Activated CD8-positive, alpha-beta T cell treated with anti-CD3 and anti-CD28 coated beads for 36 hours (primary cell): Measurements from ENCODE around the gene PLXND1. TPM values are rescaled to one million over a fixed set of nuclear protein-coding genes. Genes with fewer than 3 reads are reported as not detected.

Source experiments
- ATAC-seq: fragments of 200-7000 bp; cut with Tn5 transposase; one replicate; pipeline ENCODE4 v1.10.0; 2021; ENCODE audit warnings: mild to moderate bottlenecking, moderate library complexity
- CTCF ChIA-PET: fragments of 350-600 bp; sonication (Branson Sonifier 250); formaldehyde crosslinking; loops from one replicate; lab custom pipeline; 2021; ENCODE audit warnings: antibody characterized with exemption; lab: Charles Lee
- POLR2A ChIA-PET: fragments of 350-600 bp; sonication (Branson Sonifier 250); formaldehyde crosslinking; loops from one replicate; lab custom pipeline; 2021; ENCODE audit warnings: antibody characterized with exemption; lab: Charles Lee
- DNase-seq: peaks from one replicate; pipeline ENCODE4 v3.0.0-alpha.2; 2020
- H3K27ac Mint-ChIP-seq: one replicate; pipeline ENCODE4 v1.8.0; 2021; ENCODE audit warnings: mild to moderate bottlenecking, mixed read lengths
- H3K27me3 Mint-ChIP-seq: one replicate; pipeline ENCODE4 v1.8.0; 2021; ENCODE audit warnings: mixed read lengths
- H3K36me3 Mint-ChIP-seq: one replicate; pipeline ENCODE4 v1.8.0; 2021; ENCODE audit warnings: low read depth, mixed read lengths
- H3K4me1 Mint-ChIP-seq: one replicate; pipeline ENCODE4 v1.8.0; 2021; ENCODE audit warnings: low read depth, mixed read lengths
- H3K4me3 Mint-ChIP-seq: one replicate; pipeline ENCODE4 v1.8.0; 2021; ENCODE audit warnings: mild to moderate bottlenecking, moderate library complexity, mixed read lengths
- H3K9me3 Mint-ChIP-seq: one replicate; pipeline ENCODE4 v1.8.0; 2021; ENCODE audit warnings: mixed read lengths
- CTCF ChIP-seq: fragments of 200-600 bp; IDR thresholded peaks from one replicate; pipeline ENCODE4 v1.8.0; 2022; ENCODE audit warnings: antibody characterized with exemption, mild to moderate bottlenecking
- intact Hi-C: fragments of 100-400 bp; cut with micrococcal nuclease; formaldehyde crosslinking; loops from one replicate; pipeline ENCODE4 v1.10.0; 2022
- total RNA-seq, 2 experiments: library from RNA; stranded (reverse); gene quantifications; one replicate each; pipeline ENCODE4 v1.2.3, GENCODE V29; 2021

The PLXND1 gene
- total RNA-seq, 2 experiments from 2014 or later: 10.7 to 12.5 TPM

- no peak overlapping the region for H3K27ac Mint-ChIP-seq
- ChIA-PET CTCF (interaction anchor here (0.5 to 2.0 kb wide), 4 partner anchors 23 to 320 kb away, joined by 3 to 7 read pairs (median 5); no protein-coding TSS in a partner anchor), POLR2A (interaction anchor here (1.0 kb wide), 1 partner anchor 9 kb away, joined by 4 read pairs; no protein-coding TSS in a partner anchor)
- H3K4me1 Mint-ChIP-seq: peaks cover 4% of the 10 kb centered on the region
- peaks cover 1% of the 10 kb centered on the region for H3K36me3 Mint-ChIP-seq
- H3K4me3 Mint-ChIP-seq: no peak overlapping the region
- ATAC-seq: no peak
- DNase-seq: no peak
- H3K27me3 Mint-ChIP-seq: peaks cover 31% of the 10 kb centered on the region
- intact Hi-C loops: no loop called here
- TF ChIP-seq CTCF: no peak
- H3K9me3 Mint-ChIP-seq: no peaks in the 10 kb centered on the region
These were observed 1.7 kb downstream of the PLXND1 start for GRCh38 chr3:129604767-129605166.

GRCh38 chr3:129603991-129604749 is 2.3 kb downstream of the PLXND1 start:
- no peak for ATAC-seq
- no peak for DNase-seq
- peaks cover 1% of the 10 kb centered on the region for H3K36me3 Mint-ChIP-seq
- ChIA-PET CTCF (interaction anchor here (1.1 kb wide), 1 partner anchor 25 kb away, joined by 3 read pairs; no protein-coding TSS in a partner anchor), POLR2A (interaction anchor here (1.5 to 2.5 kb wide), 2 partner anchors 10 to 112 kb away, joined by 3 to 7 read pairs; no protein-coding TSS in a partner anchor)
- H3K4me1 Mint-ChIP-seq: peaks cover 4% of the 10 kb centered on the region
- no peaks in the 10 kb centered on the region for H3K9me3 Mint-ChIP-seq
- H3K27ac Mint-ChIP-seq: no peak overlapping the region
- H3K27me3 Mint-ChIP-seq: peaks cover 29% of the 10 kb centered on the region
- no peak overlapping the region for H3K4me3 Mint-ChIP-seq
- intact Hi-C loops: no loop called here
- no peak for TF ChIP-seq CTCF

GRCh38 chr3:129603561-129603942 is 2.9 kb downstream of the PLXND1 start:
- Mint-ChIP-seq H3K4me3 (no peak overlapping the region), H3K36me3 (peaks cover 1% of the 10 kb centered on the region), H3K9me3 (no peaks in the 10 kb centered on the region), H3K27ac (no peak overlapping the region), H3K27me3 (peaks cover 25% of the 10 kb centered on the region), H3K4me1 (peaks cover 4% of the 10 kb centered on the region)
- TF ChIP-seq CTCF: no peak
- ChIA-PET POLR2A (interaction anchor here (1.5 to 2.5 kb wide), 2 partner anchors 9 to 112 kb away, joined by 3 to 7 read pairs; no protein-coding TSS in a partner anchor), CTCF (interaction anchor here (1.1 kb wide), 2 partner anchors 25 to 113 kb away, joined by 3 read pairs; no protein-coding TSS in a partner anchor)
- no peak for DNase-seq
- ATAC-seq: no peak
- intact Hi-C loops: no loop called here

- intact Hi-C loops: no loop called here
- H3K27me3 Mint-ChIP-seq: peaks cover 21% of the 10 kb centered on the region
- peaks cover 1% of the 10 kb centered on the region for H3K36me3 Mint-ChIP-seq
- no peaks in the 10 kb centered on the region for H3K9me3 Mint-ChIP-seq
- TF ChIP-seq CTCF: no peak
- H3K4me1 Mint-ChIP-seq: peaks cover 4% of the 10 kb centered on the region
- ATAC-seq: no peak
- no peak for DNase-seq
- H3K27ac Mint-ChIP-seq: no peak overlapping the region
- ChIA-PET CTCF (interaction anchor here (1.1 kb wide), 2 partner anchors 26 to 113 kb away, joined by 3 read pairs; no protein-coding TSS in a partner anchor), POLR2A (interaction anchor here (1.5 to 2.5 kb wide), 2 partner anchors 9 to 111 kb away, joined by 3 to 7 read pairs; no protein-coding TSS in a partner anchor)
- no peak overlapping the region for H3K4me3 Mint-ChIP-seq
These were observed 3.5 kb downstream of the PLXND1 start for GRCh38 chr3:129602730-129603560.
